DMS153 treated with DMSO at 0.1 percent for 48 hours (cell line): ENCODE measurements around the gene SLC39A13.
A peak's percentile ranks its signal among the peaks of the same experiment; 100 is the strongest.

Experiments
- DNase-seq: peaks from one replicate; lab custom pipeline; 2025; ENCODE audit not compliant: unreplicated experiment; lab: John Stamatoyannopoulos, UW

The SLC39A13 gene

GRCh38 chr11:47400768-47401279 lies 7.6 kb upstream of the SLC39A13 start:
- DNase-seq, result no peak

- DNase-seq, result no peak
These were observed 5.3 kb upstream of the SLC39A13 start for GRCh38 chr11:47403135-47403534.

GRCh38 chr11:47403571-47403970 lies 4.8 kb upstream of the SLC39A13 start:
- no peak for DNase-seq

- DNase-seq, result no peak
These were observed 1.3 kb upstream of the SLC39A13 start for GRCh38 chr11:47406896-47407745.

- no peak for DNase-seq
These were observed 429 bp downstream of the SLC39A13 start for GRCh38 chr11:47408598-47409439.

- no peak for DNase-seq
These were observed 1.3 kb downstream of the SLC39A13 start for GRCh38 chr11:47409440-47410369.

- DNase-seq, result no peak
These were observed 2.2 kb downstream of the SLC39A13 start for GRCh38 chr11:47410370-47411264.

GRCh38 chr11:47411884-47412746 lies 3.7 kb downstream of the SLC39A13 start:
- DNase-seq, result no peak

GRCh38 chr11:47413351-47413750 lies 5.0 kb downstream of the SLC39A13 start:
- DNase-seq, result no peak

GRCh38 chr11:47413908-47414684 lies 5.7 kb downstream of the SLC39A13 start:
- DNase-seq, result no peak

GRCh38 chr11:47414685-47415070 lies 6.3 kb downstream of the SLC39A13 start:
- no peak for DNase-seq

GRCh38 chr11:47415091-47415854 lies 6.9 kb downstream of the SLC39A13 start:
- DNase-seq, result no peak

- DNase-seq, result peak; percentile 24
These were observed 7.6 kb downstream of the SLC39A13 start for GRCh38 chr11:47415949-47416472.

GRCh38 chr11:47417712-47418111 lies 9.3 kb downstream of the SLC39A13 start:
- DNase-seq, result no peak

GRCh38 chr11:47418454-47419259 lies 10.3 kb downstream of the SLC39A13 start:
- DNase-seq, result no peak

GRCh38 chr11:47425611-47426010 lies 17.2 kb downstream of the SLC39A13 start:
- DNase-seq, result no peak
